DMS79 (cell line): ENCODE results near the gene LPAR1.

ENCODE experiments used
- DNase-seq: peaks from one replicate; lab custom pipeline; 2025; lab: John Stamatoyannopoulos, UW

LPAR1 gene

GRCh38 chr9:111001526-111001925, 36.7 kb downstream of the LPAR1 start:
- DNase-seq: no peak

GRCh38 chr9:111000202-111000601, 38.1 kb downstream of the LPAR1 start:
- no peak for DNase-seq

- no peak for DNase-seq
Observed at GRCh38 chr9:110999379-110999778, 38.9 kb downstream of the LPAR1 start.

- DNase-seq: no peak
Observed at GRCh38 chr9:110997847-110998246, 40.4 kb downstream of the LPAR1 start.

GRCh38 chr9:110996436-110997220, 41.6 kb downstream of the LPAR1 start:
- DNase-seq: no peak

GRCh38 chr9:110995420-110996340, 42.6 kb downstream of the LPAR1 start:
- DNase-seq: no peak

- DNase-seq: no peak
Observed at GRCh38 chr9:110994771-110995241, 43.5 kb downstream of the LPAR1 start.

GRCh38 chr9:110990481-110990880, 47.8 kb downstream of the LPAR1 start:
- no peak for DNase-seq

GRCh38 chr9:110986529-110986928, 51.7 kb downstream of the LPAR1 start:
- no peak for DNase-seq

- no peak for DNase-seq
Observed at GRCh38 chr9:110984890-110985437, 53.3 kb downstream of the LPAR1 start.

- DNase-seq: no peak
Observed at GRCh38 chr9:110980261-110980660, 58.0 kb downstream of the LPAR1 start.

- no peak for DNase-seq
Observed at GRCh38 chr9:110979636-110980035, 58.6 kb downstream of the LPAR1 start.

GRCh38 chr9:110978516-110978915, 59.8 kb downstream of the LPAR1 start:
- DNase-seq: no peak

GRCh38 chr9:110977259-110977709, 61.0 kb downstream of the LPAR1 start:
- no peak for DNase-seq

GRCh38 chr9:110975969-110976368, 62.3 kb downstream of the LPAR1 start:
- DNase-seq: no peak

- no peak for DNase-seq
Observed at GRCh38 chr9:110975278-110975677, 63.0 kb downstream of the LPAR1 start.

- no peak for DNase-seq
Observed at GRCh38 chr9:110971705-110972104, 66.6 kb downstream of the LPAR1 start.

GRCh38 chr9:110971234-110971633, 67.0 kb downstream of the LPAR1 start:
- no peak for DNase-seq

- no peak for DNase-seq
Observed at GRCh38 chr9:110969971-110970386, 68.3 kb downstream of the LPAR1 start.

- DNase-seq: no peak
Observed at GRCh38 chr9:110968096-110968495, 70.2 kb downstream of the LPAR1 start.

- no peak for DNase-seq
Observed at GRCh38 chr9:110967196-110967595, 71.1 kb downstream of the LPAR1 start.

GRCh38 chr9:110960288-110960687, 78.0 kb downstream of the LPAR1 start:
- no peak for DNase-seq

- DNase-seq: no peak
Observed at GRCh38 chr9:110958847-110959246, 79.4 kb downstream of the LPAR1 start.
